Mammary epithelial cell (primary cell): ENCODE results near the gene QKI.

Experiments
- EZH2 ChIP-seq: IDR thresholded peaks from 2 replicates; pipeline ENCODE4 v1.6.1; 2012; ENCODE audit warnings: low read length, inconsistent platforms, borderline replicate concordance
- TF ChIP-seq, protein P1 (sequence below), 2 donors: IDR thresholded peaks in 1 of 2; conservative IDR thresholded peaks in 1 of 2; 2 replicates each; pipeline ENCODE4 v1.5.1; 2011 to 2012; ENCODE audit warnings: inconsistent platforms in 2 of 2, low read length in 2 of 2, mild to moderate bottlenecking in 2 of 2, control low read depth in 1 of 2, low read depth in 1 of 2; ENCODE audit not compliant: insufficient read depth in 1 of 2; ENCODE audit errors: extremely low read depth in 1 of 2

- no peak for TF ChIP-seq EZH2
- TF ChIP-seq, protein P1, sequence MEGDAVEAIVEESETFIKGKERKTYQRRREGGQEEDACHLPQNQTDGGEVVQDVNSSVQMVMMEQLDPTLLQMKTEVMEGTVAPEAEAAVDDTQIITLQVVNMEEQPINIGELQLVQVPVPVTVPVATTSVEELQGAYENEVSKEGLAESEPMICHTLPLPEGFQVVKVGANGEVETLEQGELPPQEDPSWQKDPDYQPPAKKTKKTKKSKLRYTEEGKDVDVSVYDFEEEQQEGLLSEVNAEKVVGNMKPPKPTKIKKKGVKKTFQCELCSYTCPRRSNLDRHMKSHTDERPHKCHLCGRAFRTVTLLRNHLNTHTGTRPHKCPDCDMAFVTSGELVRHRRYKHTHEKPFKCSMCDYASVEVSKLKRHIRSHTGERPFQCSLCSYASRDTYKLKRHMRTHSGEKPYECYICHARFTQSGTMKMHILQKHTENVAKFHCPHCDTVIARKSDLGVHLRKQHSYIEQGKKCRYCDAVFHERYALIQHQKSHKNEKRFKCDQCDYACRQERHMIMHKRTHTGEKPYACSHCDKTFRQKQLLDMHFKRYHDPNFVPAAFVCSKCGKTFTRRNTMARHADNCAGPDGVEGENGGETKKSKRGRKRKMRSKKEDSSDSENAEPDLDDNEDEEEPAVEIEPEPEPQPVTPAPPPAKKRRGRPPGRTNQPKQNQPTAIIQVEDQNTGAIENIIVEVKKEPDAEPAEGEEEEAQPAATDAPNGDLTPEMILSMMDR (conservative IDR thresholded peaks at IDR 0.05 in 1 of 2, IDR thresholded peaks at IDR 0.05 in 1 of 2; ENCODE audit: extremely low read depth in 1 of 2, insufficient read depth in 1 of 2, low read depth in 1 of 2, low read length in 2 of 2): no peak
These were observed 60.1 kb downstream of the QKI start for GRCh38 chr6:163474581-163474980.
